ENCODE data around the gene C12orf76. TPM values are rescaled to one million over a fixed set of nuclear protein-coding genes. Genes with fewer than 3 reads are reported as not detected.
A peak's percentile ranks its signal among the peaks of the same experiment; 100 is the strongest.

C12orf76 gene
- polyA plus RNA-seq, 1 donor from 2014 or later = 227 TPM

- Histone ChIP-seq H4K20me1 (ENCODE audit: insufficient read depth) (no peaks in the 10 kb centered on the region), H3K4me3 (ENCODE audit: low read length) (no peak overlapping the region), H3K36me3 (ENCODE audit: insufficient read depth, low read length) (no peaks in the 10 kb centered on the region), H3K27ac (ENCODE audit: low read length) (no peak overlapping the region), H3K9ac (ENCODE audit: low read length) (no peak overlapping the region), H3K27me3 (ENCODE audit: insufficient read depth, low read depth, low read length) (no peaks in the 10 kb centered on the region), H3K4me2 (ENCODE audit: low read length) (no peak overlapping the region), H3K9me2 (ENCODE audit: insufficient read depth, low read length) (no peaks in the 10 kb centered on the region), H3K9me3 (ENCODE audit: low read length) (no peaks in the 10 kb centered on the region), H3F3A (ENCODE audit: insufficient read depth, low read length, poor library complexity, severe bottlenecking) (no peaks in the 10 kb centered on the region), H3K79me2 (replicated peaks; ENCODE audit: insufficient read depth, low read length) (peaks cover 38% of the 10 kb centered on the region), H2AFZ (ENCODE audit: low read depth, low read length) (no peak overlapping the region)
- TF ChIP-seq EZH2 (IDR thresholded peaks at IDR 0.05; ENCODE audit: borderline replicate concordance, insufficient read depth, low read length, poor library complexity, severe bottlenecking) = no peak
- no peak for TF ChIP-seq CTCF (IDR thresholded peaks at IDR 0.05; ENCODE audit: poor library complexity, severe bottlenecking)
- TF ChIP-seq REST (IDR thresholded peaks at IDR 0.05; ENCODE audit: borderline replicate concordance) = no peak
- no peak for TF ChIP-seq MXI1 (conservative IDR thresholded peaks at IDR 0.05; ENCODE audit: poor library complexity, severe bottlenecking)
- TF ChIP-seq POLR2AphosphoS5 (IDR thresholded peaks at IDR 0.05) = no peak
- TF ChIP-seq RAD21 (conservative IDR thresholded peaks at IDR 0.05) = no peak
- no peak for TF ChIP-seq TAF1 (IDR thresholded peaks at IDR 0.05; ENCODE audit: low read depth)
- TF ChIP-seq SMC3 (conservative IDR thresholded peaks at IDR 0.05; ENCODE audit: poor library complexity) = no peak
- no peak for TF ChIP-seq EP300 (conservative IDR thresholded peaks at IDR 0.05; ENCODE audit: poor library complexity, severe bottlenecking)
Measured at GRCh38 chr12:109997393-109997792, 50.9 kb downstream of the C12orf76 start.

GRCh38 chr12:109996483-109996853 is 51.9 kb downstream of the C12orf76 start:
- Histone ChIP-seq H3F3A (ENCODE audit: insufficient read depth, low read length, poor library complexity, severe bottlenecking) (no peaks in the 10 kb centered on the region), H4K20me1 (ENCODE audit: insufficient read depth) (no peaks in the 10 kb centered on the region), H3K4me2 (ENCODE audit: low read length) (peak overlapping the region; percentile 91), H3K27me3 (ENCODE audit: insufficient read depth, low read depth, low read length) (no peaks in the 10 kb centered on the region), H3K9ac (ENCODE audit: low read length) (peak overlapping the region; percentile 91), H3K4me3 (ENCODE audit: low read length) (peak overlapping the region; percentile 99), H3K79me2 (replicated peaks; ENCODE audit: insufficient read depth, low read length) (peaks cover 38% of the 10 kb centered on the region), H3K36me3 (ENCODE audit: insufficient read depth, low read length) (no peaks in the 10 kb centered on the region), H3K9me3 (ENCODE audit: low read length) (no peaks in the 10 kb centered on the region), H3K27ac (ENCODE audit: low read length) (peak overlapping the region; percentile 71), H3K9me2 (ENCODE audit: insufficient read depth, low read length) (no peaks in the 10 kb centered on the region), H2AFZ (ENCODE audit: low read depth, low read length) (peak overlapping the region; percentile 100)
- peak; percentile 37 for TF ChIP-seq MXI1 (conservative IDR thresholded peaks at IDR 0.05; ENCODE audit: poor library complexity, severe bottlenecking)
- peak; percentile 2 for TF ChIP-seq CTCF (IDR thresholded peaks at IDR 0.05; ENCODE audit: poor library complexity, severe bottlenecking)
- TF ChIP-seq SMC3 (conservative IDR thresholded peaks at IDR 0.05; ENCODE audit: poor library complexity) = no peak

Data from neural cell (in vitro differentiated cells).